Astrocyte (in vitro differentiated cells and primary cell): ENCODE data around the gene HAUS3. TPM values are rescaled to one million over a fixed set of nuclear protein-coding genes. Genes with fewer than 3 reads are reported as not detected.

ENCODE experiments used
- DNase-seq: peaks from one replicate; pipeline ENCODE4 v3.0.0-alpha.2; 2010; ENCODE audit warnings: low read depth
- FAIRE-seq: peaks from 2 replicates; lab custom pipeline; 2011; peaks lifted over from hg19 to GRCh38; lab: Jason Lieb, UNC
- H2AFZ ChIP-seq: 2 replicates; pipeline ENCODE4 v1.6.0; 2012; ENCODE audit warnings: low read depth, low read length, inconsistent platforms
- H3K27ac ChIP-seq: 2 replicates; pipeline ENCODE4 v1.5.1; 2011; ENCODE audit warnings: low read depth, low read length, inconsistent platforms
- H3K27me3 ChIP-seq: 2 replicates; pipeline ENCODE4 v1.6.0; 2011; ENCODE audit warnings: low read length, inconsistent platforms; ENCODE audit not compliant: insufficient read depth
- H3K36me3 ChIP-seq: 2 replicates; pipeline ENCODE4 v1.5.1; 2011; ENCODE audit warnings: low read length, inconsistent platforms; ENCODE audit not compliant: insufficient read depth
- H3K4me1 ChIP-seq: 2 replicates; pipeline ENCODE4 v1.5.1; 2011; ENCODE audit warnings: low read length, inconsistent platforms; ENCODE audit not compliant: insufficient read depth
- H3K4me2 ChIP-seq: 2 replicates; pipeline ENCODE4 v1.6.0; 2012; ENCODE audit warnings: low read length, inconsistent platforms
- H3K4me3 ChIP-seq: 2 replicates; pipeline ENCODE4 v1.5.1; 2011; ENCODE audit warnings: low read depth, mild to moderate bottlenecking, low read length, inconsistent platforms; ENCODE audit not compliant: insufficient read depth
- H3K79me2 ChIP-seq: 2 replicates; pipeline ENCODE4 v1.6.0; 2012; ENCODE audit warnings: mild to moderate bottlenecking, low read length, inconsistent platforms; ENCODE audit not compliant: insufficient read depth
- H3K9ac ChIP-seq: 2 replicates; pipeline ENCODE4 v1.6.0; 2012; ENCODE audit warnings: mild to moderate bottlenecking, low read length, inconsistent platforms
- H3K9me3 ChIP-seq: 2 replicates; pipeline ENCODE4 v1.5.1; 2012; ENCODE audit warnings: low read depth, mild to moderate bottlenecking, low read length, inconsistent platforms; ENCODE audit not compliant: insufficient read depth
- H4K20me1 ChIP-seq: 2 replicates; pipeline ENCODE4 v1.6.0; 2012; ENCODE audit warnings: low read length, inconsistent platforms; ENCODE audit not compliant: insufficient read depth
- H3K27ac Mint-ChIP-seq: one replicate; pipeline ENCODE4 v1.8.0; 2021; ENCODE audit warnings: mild to moderate bottlenecking, mixed read lengths; ENCODE audit not compliant: unreplicated experiment
- H3K27me3 Mint-ChIP-seq: one replicate; pipeline ENCODE4 v1.8.0; 2021; ENCODE audit warnings: low read depth, mixed read lengths; ENCODE audit not compliant: unreplicated experiment
- H3K36me3 Mint-ChIP-seq: one replicate; pipeline ENCODE4 v1.8.0; 2021; ENCODE audit warnings: low read depth, mixed read lengths; ENCODE audit not compliant: unreplicated experiment
- H3K4me1 Mint-ChIP-seq: one replicate; pipeline ENCODE4 v1.8.0; 2021; ENCODE audit warnings: low read depth, mixed read lengths; ENCODE audit not compliant: unreplicated experiment
- H3K4me3 Mint-ChIP-seq: one replicate; pipeline ENCODE4 v1.8.0; 2021; ENCODE audit warnings: mild to moderate bottlenecking, moderate library complexity, mixed read lengths; ENCODE audit not compliant: unreplicated experiment
- H3K9me3 Mint-ChIP-seq: one replicate; pipeline ENCODE4 v1.8.0; 2021; ENCODE audit warnings: mild to moderate bottlenecking, mixed read lengths; ENCODE audit not compliant: unreplicated experiment
- CTCF ChIP-seq: IDR thresholded peaks from 2 replicates; pipeline ENCODE4 v1.5.1; 2011; ENCODE audit warnings: low read depth, mild to moderate bottlenecking, inconsistent platforms, low read length, moderate library complexity; ENCODE audit not compliant: insufficient read depth
- EZH2 ChIP-seq: IDR thresholded peaks from 2 replicates; pipeline ENCODE4 v1.6.1; 2012; ENCODE audit warnings: mild to moderate bottlenecking, low read length, inconsistent platforms; ENCODE audit not compliant: insufficient read depth
- total RNA-seq: library from RNA; stranded (reverse); gene quantifications from 2 replicates; pipeline ENCODE4 v1.2.1, GENCODE V29; 2021

HAUS3 gene
- total RNA-seq, 1 donor from 2014 or later = 10.7 TPM

GRCh38 chr4:2270341-2271165 lies 28.6 kb upstream of the HAUS3 start:
- Mint-ChIP-seq H3K4me3 (no peak overlapping the region), H3K36me3 (no peaks in the 10 kb centered on the region), H3K27ac (no peak overlapping the region), H3K9me3 (no peaks in the 10 kb centered on the region), H3K4me1 (peaks cover 8% of the 10 kb centered on the region), H3K27me3 (peaks cover 41% of the 10 kb centered on the region)
- Histone ChIP-seq H3K27me3 (no peaks in the 10 kb centered on the region), H4K20me1 (no peaks in the 10 kb centered on the region), H3K9me3 (no peaks in the 10 kb centered on the region), H3K4me1 (no peaks in the 10 kb centered on the region), H3K4me3 (no peak overlapping the region), H3K27ac (no peak overlapping the region), H3K4me2 (no peak overlapping the region), H2AFZ (no peak overlapping the region), H3K36me3 (no peaks in the 10 kb centered on the region), H3K79me2 (no peaks in the 10 kb centered on the region), H3K9ac (no peak overlapping the region)
- FAIRE-seq (no peak), DNase-seq (no peak)
- TF ChIP-seq CTCF = no peak
- TF ChIP-seq EZH2 = no peak

GRCh38 chr4:2269618-2270163 lies 27.8 kb upstream of the HAUS3 start:
- no peak overlapping the region for H3K4me3 ChIP-seq
- H3K9ac ChIP-seq = no peak overlapping the region
- peaks cover 43% of the 10 kb centered on the region for H3K27me3 Mint-ChIP-seq
- FAIRE-seq = no peak
- no peaks in the 10 kb centered on the region for H3K27me3 ChIP-seq
- no peak for DNase-seq
- H2AFZ ChIP-seq = no peak overlapping the region
- TF ChIP-seq EZH2 (no peak), CTCF (no peak)
- peaks cover 8% of the 10 kb centered on the region for H3K4me1 Mint-ChIP-seq
- H3K9me3 Mint-ChIP-seq = no peaks in the 10 kb centered on the region
- H4K20me1 ChIP-seq = no peaks in the 10 kb centered on the region
- H3K9me3 ChIP-seq = no peaks in the 10 kb centered on the region
- H3K27ac ChIP-seq = no peak overlapping the region
- no peaks in the 10 kb centered on the region for H3K4me1 ChIP-seq
- no peaks in the 10 kb centered on the region for H3K36me3 ChIP-seq
- H3K27ac Mint-ChIP-seq = no peak overlapping the region
- H3K36me3 Mint-ChIP-seq = no peaks in the 10 kb centered on the region
- H3K4me2 ChIP-seq = no peak overlapping the region
- no peaks in the 10 kb centered on the region for H3K79me2 ChIP-seq
- no peak overlapping the region for H3K4me3 Mint-ChIP-seq

GRCh38 chr4:2269206-2269531 lies 27.2 kb upstream of the HAUS3 start:
- no peaks in the 10 kb centered on the region for H3K4me1 ChIP-seq
- H3K9me3 ChIP-seq = no peaks in the 10 kb centered on the region
- no peak overlapping the region for H2AFZ ChIP-seq
- H3K79me2 ChIP-seq = no peaks in the 10 kb centered on the region
- H3K27me3 ChIP-seq = no peaks in the 10 kb centered on the region
- H3K36me3 ChIP-seq = no peaks in the 10 kb centered on the region
- no peaks in the 10 kb centered on the region for H3K36me3 Mint-ChIP-seq
- H3K4me1 Mint-ChIP-seq = peaks cover 6% of the 10 kb centered on the region
- FAIRE-seq = no peak
- no peak overlapping the region for H3K27ac ChIP-seq
- no peak overlapping the region for H3K4me2 ChIP-seq
- H3K27ac Mint-ChIP-seq = no peak overlapping the region
- TF ChIP-seq EZH2 (no peak), CTCF (no peak)
- DNase-seq = no peak
- no peak overlapping the region for H3K4me3 ChIP-seq
- H3K27me3 Mint-ChIP-seq = peaks cover 40% of the 10 kb centered on the region
- no peaks in the 10 kb centered on the region for H4K20me1 ChIP-seq
- no peaks in the 10 kb centered on the region for H3K9me3 Mint-ChIP-seq
- H3K4me3 Mint-ChIP-seq = no peak overlapping the region
- no peak overlapping the region for H3K9ac ChIP-seq
